Mammary microvascular endothelial cell (primary cell): ENCODE measurements around the gene DOK7. TPM values are rescaled to one million over a fixed set of nuclear protein-coding genes. Genes with fewer than 3 reads are reported as not detected.

ENCODE experiments used
- total RNA-seq: library from RNA; depleted of rRNA; stranded (reverse); fragments of >200 nt; gene quantifications from 2 replicates; pipeline ENCODE4 v1.2.3, GENCODE V29; 2015

Gene DOK7
- not detected in 2 replicates for total RNA-seq

DNA sequence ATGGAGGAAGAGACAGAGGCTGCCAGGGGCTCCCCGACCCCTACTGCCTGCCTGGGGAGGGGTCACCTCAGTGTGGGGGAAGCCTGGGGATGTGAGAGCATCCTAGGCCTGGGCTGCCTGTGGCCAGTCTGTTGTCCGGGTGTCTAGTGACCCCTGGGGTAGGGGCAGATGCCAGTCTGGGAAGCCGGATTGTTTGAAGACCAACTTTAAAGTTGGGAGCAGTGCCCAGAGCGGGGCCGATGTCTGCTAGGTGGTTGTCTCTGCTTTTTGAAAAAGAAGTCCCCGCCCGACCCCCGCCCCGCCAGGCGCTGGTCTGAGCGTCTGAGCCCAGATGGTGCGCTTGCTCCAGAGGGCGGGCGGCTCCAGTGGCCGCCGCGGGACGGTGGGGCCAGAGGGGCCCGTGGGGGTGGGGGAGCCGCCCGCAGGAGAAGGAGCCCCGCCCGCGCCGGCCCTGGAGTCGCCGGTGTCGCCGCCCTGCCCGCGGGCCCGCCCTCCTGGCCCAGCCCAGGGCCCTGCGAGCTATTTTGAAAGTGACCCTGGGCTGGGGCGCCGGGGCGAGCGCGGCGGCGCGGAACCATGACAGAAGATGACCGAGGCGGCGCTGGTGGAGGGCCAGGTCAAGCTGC lies at the start of gene DOK7:
DOK7 (plus strand) TSS at position 517 of the 626 bp plus-strand sequence; CDS start at position 587, 70 bp downstream.

GRCh38 chr4:3441501-3442459 lies 21.3 kb upstream of the DOK7 start, which contains the start of gene HGFAC:
Gene HGFAC, plus strand, starts transcription at chr4:3441968. Its CDS starts 34 bp downstream, at chr4:3442002.

DNA sequence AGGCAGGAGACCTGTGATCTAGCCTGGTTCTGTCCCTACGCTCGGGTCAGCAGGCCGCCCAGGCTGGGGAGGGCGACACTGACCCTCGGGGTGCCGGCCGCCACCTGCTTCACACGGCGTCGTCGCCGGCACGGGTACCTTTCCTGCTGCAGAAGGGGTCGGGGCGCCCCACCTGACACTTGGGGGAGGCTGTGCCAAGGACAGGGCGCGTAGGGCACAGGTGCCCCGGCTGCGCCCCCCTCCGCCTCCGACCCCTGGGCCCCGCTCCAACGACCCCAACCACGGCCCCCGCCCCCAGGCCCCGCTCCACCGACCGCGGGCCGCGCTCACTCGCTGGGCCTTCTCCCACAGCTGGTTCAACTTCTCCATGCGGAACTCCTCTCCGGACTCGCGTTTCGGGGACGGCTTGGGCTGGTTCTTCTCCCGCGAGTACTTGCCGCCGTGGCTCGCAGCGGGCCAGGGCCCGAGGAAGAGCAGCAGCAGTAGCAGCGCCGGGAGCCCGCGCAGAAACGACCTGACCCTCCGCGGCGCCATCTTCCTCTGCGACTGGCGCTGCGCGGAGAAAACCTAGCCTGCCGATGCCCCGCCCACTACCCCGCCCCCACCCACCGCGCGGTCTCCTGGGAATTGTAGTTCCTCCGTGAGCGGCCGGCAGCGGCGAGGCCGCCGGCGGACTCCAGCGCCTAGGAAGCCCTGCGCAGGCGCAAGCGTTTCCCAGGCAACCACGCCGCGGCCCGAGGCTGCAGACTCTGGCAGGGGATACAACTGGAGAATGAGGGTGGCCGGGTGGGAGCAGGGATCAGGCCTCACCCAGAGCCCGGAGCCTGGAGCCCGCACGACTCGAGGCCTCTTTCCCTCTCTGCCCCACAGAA lies 69.0 kb downstream of the DOK7 start, which contains the start of gene LRPAP1:
LRPAP1 (minus strand) TSS at position 544 of the 872 bp plus-strand sequence; CDS start at position 534, 10 bp downstream.

Other genes with a start within 250 kb of the DOK7 start
- 0.10 and 0.13 TPM in 2 replicates for gene MSANTD1, start 214.1 kb upstream of the DOK7 start, total RNA-seq
- gene RGS12, start 170.3 kb upstream of the DOK7 start, total RNA-seq: 47.4 and 47.6 TPM in 2 replicates
- gene HGFAC, start 21.3 kb upstream of the DOK7 start, total RNA-seq: not detected in 2 replicates
- gene LRPAP1, start 69.1 kb downstream of the DOK7 start, total RNA-seq: 150 and 168 TPM in 2 replicates